T-cell (primary cell): ENCODE results near the gene ABCF1. TPM values are rescaled to one million over a fixed set of nuclear protein-coding genes. Genes with fewer than 3 reads are reported as not detected.
"Not testable (repeated sequence)": the region's sequence is repeated elsewhere in the genome, so short reads cannot be mapped to it uniquely, and the experiment has no call there.

Experiments
- ATAC-seq, 4 experiments: fragments of 200-7000 bp in 3 of 4; fragments of 150-1000 bp in 1 of 4; cut with Tn5 transposase; replicated peaks in 1 of 4; 1 replicate in 3 of 4; 2 replicates in 1 of 4; pipeline ENCODE4 v1.10.0; 2021; ENCODE audit warnings: moderate library complexity in 3 of 4, mild to moderate bottlenecking in 2 of 4, moderate number of reproducible peaks in 1 of 4
- CTCF ChIA-PET, 2 donors: fragments of 300-600 bp; sonication (Branson Sonifier 250); formaldehyde crosslinking; loops; one replicate each; lab custom pipeline; 2022; ENCODE audit warnings: antibody characterized with exemption in 2 of 2; lab: Charles Lee
- POLR2A ChIA-PET, 2 donors: fragments of 300-600 bp; sonication (Branson Sonifier 250); formaldehyde crosslinking; loops; one replicate each; lab custom pipeline; 2022; ENCODE audit warnings: antibody characterized with exemption in 2 of 2; lab: Charles Lee
- DNase-seq, 35 experiments: peaks; one replicate each; pipeline versions ENCODE4 v3.0.0 to v3.0.0-alpha.2; 2013 to 2023
- H3K27ac ChIP-seq: one replicate; pipeline ENCODE4 v1.5.1; 2013; ENCODE audit warnings: low read length
- H3K27me3 ChIP-seq, 2 experiments: replicated peaks in 1 of 2; 1 replicate in 1 of 2; 2 replicates in 1 of 2; pipeline versions ENCODE4 v1.6.1 to v1.7.0; 2013; ENCODE audit warnings: low read length in 1 of 2, mixed read lengths in 1 of 2; ENCODE audit not compliant: control insufficient read depth in 2 of 2, insufficient read depth in 2 of 2; ENCODE audit errors: extremely low read depth in 1 of 2
- H3K36me3 ChIP-seq, 2 donors: 1 replicate in 1 of 2; 2 replicates in 1 of 2; pipeline versions ENCODE4 v1.6.1 to v1.7.0; 2013; ENCODE audit warnings: low read length in 1 of 2; ENCODE audit not compliant: control insufficient read depth in 2 of 2, insufficient read depth in 1 of 2; ENCODE audit errors: extremely low read depth in 1 of 2
- H3K4me1 ChIP-seq, 2 experiments: 1 replicate in 1 of 2; 2 replicates in 1 of 2; pipeline versions ENCODE4 v1.6.1 to v1.7.0; 2013; ENCODE audit warnings: low read length in 2 of 2, mixed read lengths in 1 of 2; ENCODE audit not compliant: insufficient read depth in 2 of 2, control insufficient read depth in 1 of 2; ENCODE audit errors: extremely low read depth in 1 of 2
- H3K4me3 ChIP-seq, 2 donors: 1 replicate in 1 of 2; 2 replicates in 1 of 2; pipeline versions ENCODE4 v1.5.1 to v1.7.0; 2013; ENCODE audit warnings: mild to moderate bottlenecking in 2 of 2, low read length in 1 of 2, moderate library complexity in 1 of 2; ENCODE audit not compliant: control insufficient read depth in 1 of 2; ENCODE audit errors: extremely low read depth in 1 of 2
- H3K9me3 ChIP-seq: 2 replicates; pipeline ENCODE4 v1.7.0; 2013
- H3K27ac Mint-ChIP-seq, 2 donors: one replicate each; pipeline ENCODE4 v1.8.0; 2020 to 2021; ENCODE audit warnings: mild to moderate bottlenecking in 2 of 2, mixed read lengths in 2 of 2
- H3K27me3 Mint-ChIP-seq, 2 donors: one replicate each; pipeline ENCODE4 v1.8.0; 2021 to 2022; ENCODE audit warnings: mixed read lengths in 2 of 2
- H3K36me3 Mint-ChIP-seq: one replicate; pipeline ENCODE4 v1.8.0; 2021; ENCODE audit warnings: mixed read lengths
- H3K4me1 Mint-ChIP-seq, 3 donors: one replicate each; pipeline ENCODE4 v1.8.0; 2020 to 2022; ENCODE audit warnings: mixed read lengths in 3 of 3, mild to moderate bottlenecking in 1 of 3
- H3K4me3 Mint-ChIP-seq, 3 donors: one replicate each; pipeline ENCODE4 v1.8.0; 2020 to 2022; ENCODE audit warnings: mild to moderate bottlenecking in 3 of 3, mixed read lengths in 3 of 3, moderate library complexity in 3 of 3
- H3K9me3 Mint-ChIP-seq, 3 donors: one replicate each; pipeline ENCODE4 v1.8.0; 2020 to 2022; ENCODE audit warnings: mixed read lengths in 3 of 3
- WGBS: methylation state at CpG from one replicate; pipeline ENCODE4 v1.1.5; 2013; ENCODE audit warnings: missing lambda C conversion rate; ENCODE audit not compliant: insufficient coverage; 5-methylcytosine and 5-hydroxymethylcytosine counted together
- total RNA-seq, 35 experiments: library from RNA in 6 of 35; stranded (reverse) in 6 of 35; fragments of 120-200 nt in 1 of 35; gene quantifications; one replicate each; pipeline versions ENCODE4 v1.2.1 to v1.2.4 and lab custom pipeline; 2013 to 2026

The ABCF1 gene
- total RNA-seq = 10 to 100 TPM; 61.1 to 89.9 (median 73.8) TPM
- 40.4 TPM for total RNA-seq (2013)
- 109 to 463 (median 180) reads per million in 29 experiments for total RNA-seq (lab: John Stamatoyannopoulos, UW)

DNA sequence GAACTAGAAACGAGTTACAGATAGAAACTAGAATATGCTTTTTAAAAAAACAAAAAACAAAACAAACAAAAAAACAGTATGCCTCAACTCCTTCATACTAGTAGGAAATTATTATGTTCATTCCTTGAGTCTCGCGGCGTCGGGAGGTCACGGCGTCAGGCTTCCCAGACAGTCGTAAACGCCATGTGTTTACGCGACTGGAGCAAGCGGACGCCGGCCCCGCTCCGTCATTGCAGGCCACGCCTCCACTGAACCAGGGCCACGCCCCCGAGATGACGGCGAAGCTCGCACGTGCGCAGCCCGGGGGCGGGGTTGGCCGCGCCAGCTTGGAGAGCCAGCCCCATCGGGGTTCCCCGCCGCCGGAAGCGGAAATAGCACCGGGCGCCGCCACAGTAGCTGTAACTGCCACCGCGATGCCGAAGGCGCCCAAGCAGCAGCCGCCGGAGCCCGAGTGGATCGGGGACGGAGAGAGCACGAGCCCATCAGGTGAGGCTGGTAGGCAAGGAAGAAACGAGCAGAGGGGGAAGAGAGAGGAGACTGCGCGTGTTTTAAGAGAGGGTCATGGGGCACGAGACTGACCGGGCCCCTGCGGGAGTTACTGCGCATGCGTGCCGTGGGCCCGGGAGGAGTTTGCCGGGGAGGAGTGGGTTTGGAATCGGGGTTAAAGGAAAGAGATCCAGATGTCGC lies at the start of gene ABCF1:
Gene ABCF1 (plus strand): TSS at position 368 of the 687 bp plus-strand sequence. CDS start 46 bp downstream, at position 414.
- Histone ChIP-seq H3K27me3 (no peaks in the 10 kb centered on the region), H3K9me3 (no peaks in the 10 kb centered on the region), H3K27ac (peak within 1 kb of the TSS; percentile 87), H3K4me3 (peak within 1 kb of the TSS; percentile 71 to 92), H3K36me3 (peaks cover 0 to 8% of the 10 kb centered on the region in 2 donors), H3K4me1 (peaks cover 27 to 43% of the 10 kb centered on the region in 2 experiments)
- Mint-ChIP-seq H3K36me3 (no peaks in the 10 kb centered on the region), H3K27ac (peak within 1 kb of the TSS; percentile 98 to 99), H3K4me1 (peaks cover 62 to 69% (median 66%) of the 10 kb centered on the region in 3 donors), H3K4me3 (peak within 1 kb of the TSS; percentile 97 to 100 (median 98)), H3K27me3 (no peaks in the 10 kb centered on the region), H3K9me3 (no peaks in the 10 kb centered on the region)
- ChIA-PET CTCF (interaction anchor here in 1 of 2 donors (0.7 to 2.1 kb wide), 11 partner anchors 13 to 89 kb away, joined by 3 to 15 read pairs (median 4); partner anchors contain the start of genes GNL1, MRPS18B and PRR3), POLR2A (interaction anchor here (0.5 to 2.3 kb wide), 11 partner anchors 10 to 233 kb away, joined by 3 to 21 read pairs (median 4); partner anchors contain the start of genes GNL1 (in 2 of the 2) and PRR3 (in 2 of the 2))
- peak; percentile 97 to 100 (median 99) for DNase-seq
- under 1% methylated on average over 55 of the region's 59 CpGs for WGBS
- peak; percentile 94 to 98 (median 96) for ATAC-seq

DNA sequence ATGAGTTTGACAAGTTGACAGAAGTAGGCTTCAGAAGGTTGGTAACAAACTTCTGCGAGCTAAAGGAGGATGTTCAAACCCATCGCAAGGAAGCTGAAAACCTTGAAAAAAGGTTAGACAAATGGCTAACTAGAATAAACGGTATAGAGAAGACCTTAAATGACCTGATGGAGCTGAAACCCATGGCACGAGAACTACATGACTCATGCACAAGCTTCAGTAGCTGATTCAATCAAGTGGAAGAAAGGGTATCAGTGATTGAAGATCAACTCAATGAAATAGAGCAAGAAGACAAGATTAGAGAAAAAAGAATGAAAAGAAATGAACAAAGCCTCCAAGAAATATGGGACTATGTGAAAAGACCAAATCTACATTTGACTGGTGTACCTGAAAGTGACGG lies 49.3 kb upstream of the ABCF1 start:
- not testable (repeated sequence) for H3K9me3 ChIP-seq, ATAC-seq, H3K27me3 ChIP-seq, H3K36me3 ChIP-seq, H3K27ac Mint-ChIP-seq, DNase-seq, H3K27ac ChIP-seq, H3K4me3 Mint-ChIP-seq, H3K4me3 ChIP-seq, H3K27me3 Mint-ChIP-seq
- peaks cover 23% of the 10 kb centered on the region for H3K36me3 Mint-ChIP-seq
- ChIA-PET POLR2A (interaction anchor here in 1 of 2 donors (0.6 kb wide), 1 partner anchor 10 kb away, joined by 3 read pairs; no protein-coding TSS in a partner anchor), CTCF (interaction anchor here in 1 of 2 donors (1.0 kb wide), 1 partner anchor 13 kb away, joined by 3 read pairs; no protein-coding TSS in a partner anchor)
- WGBS = 80% methylated on average over 2 of the region's 5 CpGs
- H3K9me3 Mint-ChIP-seq = peaks cover 7 to 19% (median 10%) of the 10 kb centered on the region in 3 donors
- peaks cover 10 to 38% of the 10 kb centered on the region in 2 experiments for H3K4me1 ChIP-seq
- H3K4me1 Mint-ChIP-seq = peaks cover 42 to 66% (median 47%) of the 10 kb centered on the region in 3 donors

GRCh38 chr6:30526444-30526843 lies 44.8 kb upstream of the ABCF1 start:
- H3K9me3 Mint-ChIP-seq = peaks cover 0 to 13% (median 10%) of the 10 kb centered on the region in 3 donors
- not testable (repeated sequence) for H3K27ac Mint-ChIP-seq, DNase-seq, H3K4me3 Mint-ChIP-seq, H3K9me3 ChIP-seq, H3K27ac ChIP-seq, ATAC-seq, H3K27me3 ChIP-seq, H3K36me3 ChIP-seq, H3K4me3 ChIP-seq, H3K27me3 Mint-ChIP-seq
- H3K4me1 ChIP-seq = peaks cover 10 to 25% of the 10 kb centered on the region in 2 experiments
- CTCF ChIA-PET = interaction anchor here in 1 of 2 donors (1.3 to 1.6 kb wide), 2 partner anchors 8 to 15 kb away, joined by 3 to 4 read pairs; no protein-coding TSS in a partner anchor
- WGBS = no CpG with 5 or more reads among the region's 3 CpGs
- peaks cover 11% of the 10 kb centered on the region for H3K36me3 Mint-ChIP-seq
- peaks cover 40 to 69% (median 44%) of the 10 kb centered on the region in 3 donors for H3K4me1 Mint-ChIP-seq
- POLR2A ChIA-PET = interaction anchor here in 1 of 2 donors (0.6 kb wide), 1 partner anchor 839 kb away, joined by 9 read pairs; no protein-coding TSS in a partner anchor

DNA sequence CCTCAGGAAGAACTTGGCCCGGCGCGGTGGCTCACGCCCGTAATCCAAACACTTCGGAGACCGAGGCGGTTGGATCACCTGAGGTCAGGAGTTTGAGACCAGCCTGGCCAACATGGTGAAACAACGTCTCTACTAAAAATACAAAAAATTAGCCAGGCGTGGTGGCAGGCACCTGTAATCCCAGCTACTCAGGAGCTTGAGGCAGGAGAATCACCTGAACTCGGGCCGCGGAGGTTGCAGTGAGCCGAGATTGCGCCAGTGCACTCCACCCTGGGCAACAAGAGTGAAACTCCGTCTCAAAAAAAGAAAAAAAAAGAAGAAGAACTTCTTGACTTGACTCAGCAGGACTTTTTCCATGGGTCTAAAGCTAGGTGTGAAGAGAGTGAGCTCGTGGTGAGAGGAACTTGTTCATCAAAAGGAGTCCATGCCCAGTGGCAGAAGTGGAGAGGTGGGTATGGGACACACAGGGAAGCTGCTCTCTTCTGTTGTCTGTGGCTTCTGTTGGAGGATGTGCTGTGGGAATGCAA lies 41.8 kb upstream of the ABCF1 start:
- Mint-ChIP-seq H3K4me1 (peaks cover 47 to 70% (median 50%) of the 10 kb centered on the region in 3 donors), H3K4me3 (peak overlapping the region in 2 of 3 donors; percentile 43 to 48), H3K27ac (peak overlapping the region; percentile 88 to 93)
- not testable (repeated sequence) for H3K36me3 Mint-ChIP-seq, H3K27me3 ChIP-seq, H3K9me3 ChIP-seq, H3K4me3 ChIP-seq, H3K9me3 Mint-ChIP-seq, H3K27me3 Mint-ChIP-seq, H3K36me3 ChIP-seq
- Histone ChIP-seq H3K4me1 (peaks cover 10 to 43% of the 10 kb centered on the region in 2 experiments), H3K27ac (peak overlapping the region; percentile 55)
- ATAC-seq (peak in 2 of 4 experiments; percentile 26 to 42), DNase-seq (peak in 1 of 35 experiments; percentile 50)
- POLR2A ChIA-PET = interaction anchor here (0.6 to 0.8 kb wide), 5 partner anchors 13 to 539 kb away, joined by 3 to 10 read pairs (median 3); no protein-coding TSS in a partner anchor
- CTCF ChIA-PET = interaction anchor here (0.5 to 1.9 kb wide), 12 partner anchors 11 to 1734 kb away, joined by 3 to 10 read pairs (median 3); no protein-coding TSS in a partner anchor
- WGBS = 56% methylated on average over 17 of the region's 17 CpGs

DNA sequence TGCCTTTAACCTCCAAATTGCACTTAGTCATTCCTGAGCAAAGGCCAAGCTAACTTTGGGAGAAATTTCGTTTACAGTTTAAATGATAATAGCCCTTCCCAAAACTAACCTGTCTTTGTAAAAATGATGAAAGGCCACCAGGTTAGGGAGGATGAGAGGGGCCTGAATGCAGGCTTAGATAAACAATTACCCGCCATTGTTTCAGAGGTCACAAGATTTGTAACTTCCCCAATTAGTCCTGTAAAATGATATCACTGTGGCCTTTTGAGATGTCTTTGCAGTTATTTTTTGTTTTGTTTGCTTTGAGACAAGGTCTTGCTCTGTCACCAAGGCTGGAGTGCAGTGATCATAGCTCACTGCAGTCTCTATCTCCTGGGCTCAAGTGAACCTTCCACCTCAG lies 41.2 kb upstream of the ABCF1 start:
- no peaks in the 10 kb centered on the region for H3K9me3 ChIP-seq
- H3K36me3 ChIP-seq = no peaks in the 10 kb centered on the region
- no peak overlapping the region for H3K27ac ChIP-seq
- Mint-ChIP-seq H3K4me3 (peak overlapping the region in 1 of 3 donors; percentile 48), H3K36me3 (no peaks in the 10 kb centered on the region), H3K27ac (peak overlapping the region; percentile 88 to 93), H3K9me3 (peaks cover 0 to 1% (median 0%) of the 10 kb centered on the region in 3 donors), H3K4me1 (peaks cover 41 to 64% (median 49%) of the 10 kb centered on the region in 3 donors), H3K27me3 (no peaks in the 10 kb centered on the region)
- ChIA-PET POLR2A (interaction anchor here (0.6 to 0.8 kb wide), 5 partner anchors 14 to 538 kb away, joined by 3 to 10 read pairs (median 3); no protein-coding TSS in a partner anchor), CTCF (interaction anchor here (0.5 to 1.9 kb wide), 13 partner anchors 9 to 1733 kb away, joined by 3 to 10 read pairs (median 3); no protein-coding TSS in a partner anchor)
- DNase-seq = no peak
- H3K27me3 ChIP-seq = no peaks in the 10 kb centered on the region
- H3K4me1 ChIP-seq = peaks cover 10 to 43% of the 10 kb centered on the region in 2 experiments
- no CpG with 5 or more reads among the region's 2 CpGs for WGBS
- H3K4me3 ChIP-seq = no peak overlapping the region
- no peak for ATAC-seq
